Mucosa of stomach (tissue), 1 donor: ENCODE data around the gene DUSP11.
A peak's percentile ranks its signal among the peaks of the same experiment; 100 is the strongest.

Experiments
- H3K27me3 ChIP-seq: one replicate; pipeline ENCODE4 v1.7.0; 2013; ENCODE audit warnings: mild to moderate bottlenecking, low read length; ENCODE audit not compliant: control insufficient read depth, insufficient read depth
- H3K36me3 ChIP-seq: one replicate; pipeline ENCODE4 v1.7.0; 2013; ENCODE audit warnings: low read length; ENCODE audit not compliant: control insufficient read depth, insufficient read depth
- H3K4me1 ChIP-seq: one replicate; pipeline ENCODE4 v1.7.0; 2013; ENCODE audit warnings: mild to moderate bottlenecking, low read length; ENCODE audit not compliant: control insufficient read depth, insufficient read depth
- H3K4me3 ChIP-seq: one replicate; pipeline ENCODE4 v1.7.0; 2013; ENCODE audit warnings: low read length
- H3K9ac ChIP-seq: one replicate; pipeline ENCODE4 v1.7.0; 2013; ENCODE audit warnings: mild to moderate bottlenecking, low read length, moderate library complexity
- H3K9me3 ChIP-seq: one replicate; pipeline ENCODE4 v1.7.0; 2013; ENCODE audit warnings: mild to moderate bottlenecking, low read length, moderate library complexity; ENCODE audit not compliant: control insufficient read depth
- donor health status: Pancreatic carcinoma.

DUSP11 gene

DNA sequence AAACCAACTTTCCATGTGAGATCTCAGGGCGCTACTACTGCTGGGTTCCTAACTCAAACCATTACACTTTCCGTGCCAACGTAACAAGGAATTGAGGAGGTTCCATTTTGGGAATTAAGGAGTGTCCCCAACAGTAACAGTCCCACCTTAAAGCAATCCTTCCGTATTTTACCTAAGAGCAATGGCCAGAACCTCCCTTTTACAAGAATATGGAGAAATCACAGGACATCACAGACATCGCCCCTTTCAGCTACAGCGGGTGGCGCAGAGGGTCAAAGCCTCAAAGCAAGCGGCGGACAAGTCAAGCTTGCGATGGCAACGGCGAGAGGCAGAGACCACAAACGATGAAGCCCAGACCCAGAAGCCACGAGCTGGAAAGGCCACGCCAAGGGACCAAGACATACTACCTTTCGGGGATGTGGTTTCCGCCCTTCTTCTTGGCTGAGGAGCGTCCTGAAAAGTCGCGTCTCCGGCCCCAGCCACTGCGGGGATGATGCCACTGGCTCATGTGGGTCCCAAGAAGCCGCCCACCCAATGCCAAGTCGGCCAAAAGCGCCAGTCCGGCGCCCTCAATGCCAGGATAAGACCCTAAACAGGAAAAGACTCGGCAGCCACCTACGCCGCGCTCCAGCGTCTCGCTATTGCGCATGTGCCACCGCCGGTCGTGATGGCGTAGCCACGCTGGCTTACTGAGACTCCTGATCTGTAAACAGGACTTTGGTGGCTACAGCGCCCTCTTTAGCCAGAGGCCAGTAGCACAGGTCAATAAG, at the start of gene DUSP11:
Gene DUSP11 (minus strand): TSS at position 637 of the 770 bp plus-strand sequence. CDS start 129 bp downstream, at position 508.
- Histone ChIP-seq H3K4me1 (peaks cover 8% of the 10 kb centered on the region), H3K4me3 (peak within 1 kb of the TSS; percentile 85), H3K9ac (peak within 1 kb of the TSS; percentile 96), H3K9me3 (no peaks in the 10 kb centered on the region), H3K36me3 (no peaks in the 10 kb centered on the region), H3K27me3 (no peaks in the 10 kb centered on the region)

- Histone ChIP-seq H3K9me3 (no peaks in the 10 kb centered on the region), H3K27me3 (no peaks in the 10 kb centered on the region), H3K9ac (peak within 1 kb of the TSS; percentile 91), H3K4me1 (peaks cover 18% of the 10 kb centered on the region), H3K36me3 (peaks cover 3% of the 10 kb centered on the region), H3K4me3 (peak within 1 kb of the TSS; percentile 82)
These were observed 49.1 kb upstream of the DUSP11 start, which contains the start of gene STAMBP for GRCh38 chr2:73828818-73829570. TSS of gene STAMBP (plus strand) at chr2:73828961. CDS start at chr2:73830857, 1,896 bp downstream.

- H3K27me3 ChIP-seq = no peaks in the 10 kb centered on the region
- H3K4me3 ChIP-seq = peak overlapping the region; percentile 82
- peak overlapping the region; percentile 91 for H3K9ac ChIP-seq
- H3K4me1 ChIP-seq = peaks cover 18% of the 10 kb centered on the region
- no peaks in the 10 kb centered on the region for H3K9me3 ChIP-seq
- peaks cover 3% of the 10 kb centered on the region for H3K36me3 ChIP-seq
These were observed 48.5 kb upstream of the DUSP11 start for GRCh38 chr2:73828389-73828817.

DNA sequence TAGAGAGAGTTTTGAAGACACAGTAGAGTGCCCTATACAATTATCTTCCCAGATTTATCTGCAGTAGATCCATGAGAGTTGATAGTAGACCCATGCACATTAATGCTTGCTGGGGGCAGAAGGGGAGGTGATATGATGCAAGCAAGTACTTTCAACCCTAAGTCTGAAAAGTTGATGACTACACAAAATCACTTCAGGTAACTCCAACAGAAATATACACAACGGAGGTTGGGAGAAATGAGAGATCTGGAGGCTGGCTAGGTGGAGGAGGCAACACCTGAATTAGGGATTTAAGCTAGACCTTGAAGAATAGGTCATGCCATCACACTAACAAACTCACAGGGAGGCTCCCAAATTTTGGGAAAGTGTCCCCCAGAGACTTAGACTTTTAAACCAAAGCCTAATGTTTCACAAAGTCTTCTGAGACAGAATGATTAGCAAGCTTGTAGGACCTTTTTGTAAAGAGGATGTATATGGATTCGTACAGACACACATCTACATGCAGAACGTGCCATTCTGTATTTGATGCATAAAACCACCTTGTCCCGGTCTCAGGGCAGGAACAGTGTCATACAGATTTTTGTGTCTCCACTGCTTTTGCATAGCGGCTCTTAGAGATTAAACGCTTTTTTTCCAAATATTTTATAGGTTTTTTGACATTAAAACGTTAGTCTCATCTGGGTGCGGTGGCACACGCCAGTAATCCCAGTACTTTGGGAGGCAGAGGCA, 47.9 kb upstream of the DUSP11 start:
- Histone ChIP-seq H3K4me3 (no peak overlapping the region), H3K27me3 (no peaks in the 10 kb centered on the region), H3K4me1 (peaks cover 18% of the 10 kb centered on the region), H3K9me3 (no peaks in the 10 kb centered on the region), H3K36me3 (peaks cover 3% of the 10 kb centered on the region), H3K9ac (no peak overlapping the region)

DNA sequence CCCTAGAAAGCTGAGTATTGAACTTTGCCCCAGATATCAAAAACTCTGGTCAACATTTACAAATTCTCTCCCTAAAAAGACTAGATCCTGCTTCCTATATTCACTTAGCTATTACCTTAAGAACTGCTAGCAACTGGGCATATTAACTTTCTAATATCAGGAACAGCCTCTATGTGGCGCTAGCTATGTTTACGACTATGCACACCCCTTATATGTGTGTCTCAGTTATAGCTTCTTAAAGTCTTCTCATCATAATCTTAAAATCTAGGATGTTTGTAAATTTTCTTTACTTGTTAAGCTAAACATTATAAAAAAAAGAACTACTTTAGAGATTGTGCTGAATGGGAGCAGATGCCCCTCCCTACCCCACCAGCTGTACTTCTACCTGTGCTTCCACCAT, 47.1 kb upstream of the DUSP11 start:
- Histone ChIP-seq H3K4me3 (no peak overlapping the region), H3K9ac (no peak overlapping the region), H3K27me3 (no peaks in the 10 kb centered on the region), H3K9me3 (no peaks in the 10 kb centered on the region), H3K4me1 (peaks cover 18% of the 10 kb centered on the region), H3K36me3 (no peaks in the 10 kb centered on the region)

GRCh38 chr2:73825408-73825807, 45.5 kb upstream of the DUSP11 start:
- no peaks in the 10 kb centered on the region for H3K9me3 ChIP-seq
- no peaks in the 10 kb centered on the region for H3K27me3 ChIP-seq
- no peaks in the 10 kb centered on the region for H3K36me3 ChIP-seq
- no peak overlapping the region for H3K9ac ChIP-seq
- peaks cover 13% of the 10 kb centered on the region for H3K4me1 ChIP-seq
- H3K4me3 ChIP-seq = no peak overlapping the region

GRCh38 chr2:73823916-73824523, 44.1 kb upstream of the DUSP11 start:
- no peak overlapping the region for H3K9ac ChIP-seq
- no peaks in the 10 kb centered on the region for H3K27me3 ChIP-seq
- peaks cover 5% of the 10 kb centered on the region for H3K4me1 ChIP-seq
- H3K4me3 ChIP-seq = no peak overlapping the region
- no peaks in the 10 kb centered on the region for H3K9me3 ChIP-seq
- H3K36me3 ChIP-seq = no peaks in the 10 kb centered on the region

- Histone ChIP-seq H3K36me3 (no peaks in the 10 kb centered on the region), H3K4me1 (peaks cover 5% of the 10 kb centered on the region), H3K9me3 (no peaks in the 10 kb centered on the region), H3K9ac (no peak overlapping the region), H3K27me3 (no peaks in the 10 kb centered on the region), H3K4me3 (no peak overlapping the region)
These were observed 43.5 kb upstream of the DUSP11 start for GRCh38 chr2:73823416-73823815.

- Histone ChIP-seq H3K4me1 (peaks cover under 1% of the 10 kb centered on the region), H3K36me3 (no peaks in the 10 kb centered on the region), H3K4me3 (no peak overlapping the region), H3K9ac (no peak overlapping the region), H3K27me3 (no peaks in the 10 kb centered on the region), H3K9me3 (no peaks in the 10 kb centered on the region)
These were observed 43.1 kb upstream of the DUSP11 start for GRCh38 chr2:73822991-73823390.

GRCh38 chr2:73822276-73822675, 42.4 kb upstream of the DUSP11 start:
- Histone ChIP-seq H3K27me3 (no peaks in the 10 kb centered on the region), H3K9me3 (no peaks in the 10 kb centered on the region), H3K4me1 (no peaks in the 10 kb centered on the region), H3K36me3 (no peaks in the 10 kb centered on the region), H3K9ac (no peak overlapping the region), H3K4me3 (no peak overlapping the region)

- Histone ChIP-seq H3K36me3 (no peaks in the 10 kb centered on the region), H3K9me3 (no peaks in the 10 kb centered on the region), H3K9ac (no peak overlapping the region), H3K4me1 (no peaks in the 10 kb centered on the region), H3K27me3 (no peaks in the 10 kb centered on the region), H3K4me3 (no peak overlapping the region)
These were observed 41.8 kb upstream of the DUSP11 start for GRCh38 chr2:73821669-73822068.
